Smooth muscle cell (in vitro differentiated cells): ENCODE measurements around the gene VIM. TPM values are rescaled to one million over a fixed set of nuclear protein-coding genes. Genes with fewer than 3 reads are reported as not detected.

Source experiments
- DNase-seq: peaks from one replicate; lab custom pipeline; 2025; ENCODE audit not compliant: unreplicated experiment; lab: John Stamatoyannopoulos, UW
- H2AFZ ChIP-seq: fragments of 200-600 bp; sonication (generic); 2 replicates; pipeline ENCODE4 v1.6.0; 2016; ENCODE audit warnings: antibody characterized with exemption, low read depth, mild to moderate bottlenecking
- H3F3A ChIP-seq: fragments of 200-600 bp; sonication (generic); 2 replicates; pipeline ENCODE4 v1.6.0; 2017; ENCODE audit warnings: antibody characterized with exemption, low read depth
- H3K27ac ChIP-seq: fragments of 200-600 bp; sonication (generic); 2 replicates; pipeline ENCODE4 v1.5.1; 2016; ENCODE audit warnings: low read depth, mild to moderate bottlenecking
- H3K27me3 ChIP-seq: fragments of 200-600 bp; sonication (generic); 2 replicates; pipeline ENCODE4 v1.6.1; 2016; ENCODE audit warnings: low read depth, mild to moderate bottlenecking
- H3K36me3 ChIP-seq: fragments of 200-600 bp; sonication (generic); 2 replicates; pipeline ENCODE4 v1.5.1; 2016; ENCODE audit warnings: low read depth
- H3K4me1 ChIP-seq: fragments of 200-600 bp; sonication (generic); 2 replicates; pipeline ENCODE4 v1.5.1; 2016; ENCODE audit warnings: low read depth
- H3K4me2 ChIP-seq: fragments of 200-600 bp; sonication (generic); 2 replicates; pipeline ENCODE4 v1.6.0; 2016; ENCODE audit warnings: mild to moderate bottlenecking
- H3K4me3 ChIP-seq: fragments of 200-600 bp; sonication (generic); 2 replicates; pipeline ENCODE4 v1.5.1; 2016; ENCODE audit warnings: mild to moderate bottlenecking
- H3K79me2 ChIP-seq: fragments of 200-600 bp; sonication (generic); 2 replicates; pipeline ENCODE4 v1.6.0; 2016; ENCODE audit warnings: low read depth, mild to moderate bottlenecking
- H3K9ac ChIP-seq: fragments of 200-600 bp; sonication (generic); 2 replicates; pipeline ENCODE4 v1.6.0; 2016; ENCODE audit warnings: low read depth
- H3K9me3 ChIP-seq: fragments of 200-600 bp; sonication (generic); replicated peaks from 2 replicates; pipeline ENCODE4 v1.5.1; 2016; ENCODE audit warnings: low read depth
- H4K20me1 ChIP-seq: fragments of 200-600 bp; sonication (generic); 2 replicates; pipeline ENCODE4 v1.6.0; 2016; ENCODE audit warnings: low read depth
- WGBS: methylation state at CpG from one replicate; pipeline ENCODE4 v1.1.7; 2016; ENCODE audit warnings: low lambda C conversion rate; 5-methylcytosine and 5-hydroxymethylcytosine counted together
- polyA plus RNA-seq: library from polyadenylated mRNA; unstranded; fragments of >200 nt; fragmentation: Nextera tagmentation; extraction: Ambion mirVana; gene quantifications from 2 replicates; pipeline ENCODE4 v1.2.1, GENCODE V29; 2016
- total RNA-seq: library from RNA; depleted of rRNA; stranded (reverse); fragments of >200 nt; gene quantifications from 2 replicates; pipeline ENCODE4 v1.2.3, GENCODE V29; 2014
- TF ChIP-seq, protein P1 (sequence below): fragments of 200-600 bp; sonication (generic); IDR thresholded peaks from 2 replicates; pipeline ENCODE4 v1.5.1; 2017; ENCODE audit warnings: borderline replicate concordance, mild to moderate bottlenecking, antibody characterized with exemption; ENCODE audit not compliant: insufficient read depth, poor library complexity, severe bottlenecking

Gene VIM
- total and polyA plus RNA-seq, 2 experiments from 2014 or later: 3,198 to 6,093 TPM

DNA sequence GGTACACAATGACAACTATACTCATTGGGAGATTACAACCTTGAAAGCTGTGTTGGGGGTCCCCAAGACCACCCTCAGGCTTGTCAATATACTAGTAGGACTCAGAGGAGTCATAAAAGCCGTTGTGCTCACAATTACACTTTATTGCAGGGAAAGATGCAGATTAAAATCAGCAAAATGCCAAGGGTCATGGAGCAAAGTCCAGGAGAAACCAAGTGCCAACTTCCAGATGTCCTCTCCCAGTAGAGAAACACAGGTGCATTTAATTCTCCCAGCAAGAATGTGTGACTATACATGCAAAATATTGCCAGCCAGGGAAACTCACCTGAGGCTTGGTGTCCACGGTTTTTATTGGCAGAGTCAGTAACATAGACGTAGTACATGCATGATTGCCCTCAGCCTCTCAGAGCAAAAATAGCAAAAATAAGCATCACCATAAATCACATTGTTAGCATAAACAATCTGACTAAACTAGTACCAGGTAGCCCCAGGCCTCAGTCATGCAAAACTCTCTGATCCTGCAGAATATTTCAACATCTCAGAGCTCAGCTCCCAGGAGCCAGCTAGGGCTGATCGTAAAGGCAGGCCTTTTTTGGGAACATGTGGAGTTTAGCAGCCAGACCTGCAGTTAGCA, 50.7 kb downstream of the VIM start:
- 77% methylated on average over 4 of the region's 4 CpGs for WGBS
- Histone ChIP-seq H3K4me2 (no peak overlapping the region), H2AFZ (no peak overlapping the region), H3K4me3 (no peak overlapping the region), H3K36me3 (no peaks in the 10 kb centered on the region), H3K9me3 (no peaks in the 10 kb centered on the region), H3K79me2 (no peaks in the 10 kb centered on the region), H4K20me1 (no peaks in the 10 kb centered on the region), H3F3A (no peaks in the 10 kb centered on the region), H3K27me3 (no peaks in the 10 kb centered on the region), H3K27ac (no peak overlapping the region), H3K9ac (no peak overlapping the region), H3K4me1 (peaks cover 3% of the 10 kb centered on the region)
- no peak for DNase-seq
- TF ChIP-seq, protein P1, sequence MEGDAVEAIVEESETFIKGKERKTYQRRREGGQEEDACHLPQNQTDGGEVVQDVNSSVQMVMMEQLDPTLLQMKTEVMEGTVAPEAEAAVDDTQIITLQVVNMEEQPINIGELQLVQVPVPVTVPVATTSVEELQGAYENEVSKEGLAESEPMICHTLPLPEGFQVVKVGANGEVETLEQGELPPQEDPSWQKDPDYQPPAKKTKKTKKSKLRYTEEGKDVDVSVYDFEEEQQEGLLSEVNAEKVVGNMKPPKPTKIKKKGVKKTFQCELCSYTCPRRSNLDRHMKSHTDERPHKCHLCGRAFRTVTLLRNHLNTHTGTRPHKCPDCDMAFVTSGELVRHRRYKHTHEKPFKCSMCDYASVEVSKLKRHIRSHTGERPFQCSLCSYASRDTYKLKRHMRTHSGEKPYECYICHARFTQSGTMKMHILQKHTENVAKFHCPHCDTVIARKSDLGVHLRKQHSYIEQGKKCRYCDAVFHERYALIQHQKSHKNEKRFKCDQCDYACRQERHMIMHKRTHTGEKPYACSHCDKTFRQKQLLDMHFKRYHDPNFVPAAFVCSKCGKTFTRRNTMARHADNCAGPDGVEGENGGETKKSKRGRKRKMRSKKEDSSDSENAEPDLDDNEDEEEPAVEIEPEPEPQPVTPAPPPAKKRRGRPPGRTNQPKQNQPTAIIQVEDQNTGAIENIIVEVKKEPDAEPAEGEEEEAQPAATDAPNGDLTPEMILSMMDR: no peak

DNA sequence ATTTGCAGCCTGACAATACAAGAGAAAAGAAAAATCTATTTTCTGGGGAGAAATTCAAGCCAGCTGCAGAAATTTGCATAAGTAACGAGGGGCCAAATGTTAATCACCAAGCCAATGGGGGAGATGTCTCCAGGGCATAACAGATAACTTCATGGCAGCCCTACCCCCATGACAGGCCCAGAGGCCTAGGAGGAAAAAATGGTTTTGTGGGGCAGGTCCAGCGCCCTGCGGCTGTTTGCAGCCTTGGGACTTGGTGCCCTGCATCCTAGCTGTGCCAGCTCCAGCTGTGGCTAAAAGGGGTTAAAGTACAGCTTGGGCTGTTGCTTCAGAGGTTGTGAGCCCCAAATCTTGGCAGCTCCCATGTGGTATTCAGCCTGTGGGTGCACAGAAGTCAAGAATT, 54.3 kb downstream of the VIM start:
- H3K27me3 ChIP-seq: no peaks in the 10 kb centered on the region
- H3K4me2 ChIP-seq: no peak overlapping the region
- no peaks in the 10 kb centered on the region for H3K36me3 ChIP-seq
- TF ChIP-seq, protein P1: no peak
- H2AFZ ChIP-seq: no peak overlapping the region
- no peak overlapping the region for H3K9ac ChIP-seq
- no peak overlapping the region for H3K27ac ChIP-seq
- H4K20me1 ChIP-seq: no peaks in the 10 kb centered on the region
- 81% methylated on average over 3 of the region's 3 CpGs for WGBS
- DNase-seq: no peak
- H3K9me3 ChIP-seq: no peaks in the 10 kb centered on the region
- H3K79me2 ChIP-seq: no peaks in the 10 kb centered on the region
- no peaks in the 10 kb centered on the region for H3K4me1 ChIP-seq
- H3F3A ChIP-seq: no peaks in the 10 kb centered on the region
- no peak overlapping the region for H3K4me3 ChIP-seq

DNA sequence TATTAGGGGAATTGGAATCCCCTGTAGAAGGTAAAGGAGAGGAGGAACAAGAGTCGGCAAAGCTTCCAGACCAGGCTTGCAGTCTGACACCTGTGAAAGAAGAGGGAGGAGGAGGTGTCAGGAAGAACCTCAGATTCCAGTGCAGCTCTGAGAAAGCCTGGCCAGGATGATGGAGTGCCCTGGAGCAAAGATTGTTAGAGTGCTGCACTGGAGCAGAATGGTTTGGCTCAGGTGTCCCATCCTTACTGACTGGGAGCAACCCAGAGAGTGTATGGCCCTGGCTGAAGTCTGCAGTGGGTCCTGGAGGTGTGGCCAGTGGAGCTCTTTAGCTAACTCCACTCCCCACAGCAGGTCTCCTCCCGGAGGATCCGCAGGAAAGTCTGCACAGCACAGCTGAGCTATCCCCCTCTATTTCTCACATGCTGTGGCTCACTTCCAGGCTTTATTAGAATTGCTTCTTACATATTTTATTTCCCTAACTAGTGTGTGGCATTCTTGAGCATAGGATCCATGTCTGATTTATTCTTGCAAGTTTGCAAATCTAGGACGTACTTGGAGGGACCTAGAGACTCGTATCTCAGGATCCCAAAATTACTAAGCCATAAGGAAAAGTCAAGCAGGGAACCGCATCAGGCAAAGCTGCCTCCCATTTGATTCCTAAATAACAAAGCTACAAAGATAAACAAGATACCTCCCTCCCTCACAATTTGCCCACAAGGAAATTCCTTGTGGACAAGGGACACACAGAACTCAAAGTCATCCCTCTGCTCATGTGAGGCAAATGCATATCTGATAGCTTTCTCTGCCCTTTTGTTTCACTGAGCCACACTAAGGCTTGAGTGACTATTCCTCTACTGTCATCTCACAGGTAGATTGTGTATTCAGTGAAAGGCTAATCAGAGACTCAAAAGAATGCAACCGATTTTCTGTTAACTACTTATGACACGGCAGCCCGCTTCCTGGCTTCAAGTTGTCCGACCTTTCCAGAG, 58.8 kb downstream of the VIM start:
- Histone ChIP-seq H3K9ac (no peak overlapping the region), H4K20me1 (no peaks in the 10 kb centered on the region), H3K4me3 (no peak overlapping the region), H3K4me2 (no peak overlapping the region), H3K27me3 (peaks cover 11% of the 10 kb centered on the region), H3K79me2 (no peaks in the 10 kb centered on the region), H3F3A (no peaks in the 10 kb centered on the region), H3K27ac (no peak overlapping the region), H3K9me3 (no peaks in the 10 kb centered on the region), H3K36me3 (no peaks in the 10 kb centered on the region), H2AFZ (no peak overlapping the region), H3K4me1 (no peaks in the 10 kb centered on the region)
- TF ChIP-seq, protein P1: no peak
- DNase-seq: no peak
- 77% methylated on average over 10 of the region's 10 CpGs for WGBS

Other genes starting within 250 kb of the VIM start
- 1.7 and 4.7 TPM in 2 replicates for gene CUBN, start 98.4 kb upstream of the VIM start, total RNA-seq
- gene CUBN, start 98.4 kb upstream of the VIM start, polyA plus RNA-seq: 0.33 and 0.62 TPM in 2 replicates
- gene TRDMT1, start 26.6 kb upstream of the VIM start, total RNA-seq: 7.3 and 13.8 TPM in 2 replicates
- 2.5 and 3.7 TPM in 2 replicates for gene TRDMT1, start 26.6 kb upstream of the VIM start, polyA plus RNA-seq
- gene ST8SIA6, start 226.4 kb downstream of the VIM start, total RNA-seq: 0.36 TPM in 1 of 2 replicates, not detected in the other
- 0.24 TPM in 1 of 2 replicates, not detected in the other for gene ST8SIA6, start 226.4 kb downstream of the VIM start, polyA plus RNA-seq